Measurements from ENCODE around the gene ZSWIM1. TPM values are rescaled to one million over a fixed set of nuclear protein-coding genes. Genes with fewer than 3 reads are reported as not detected.

Gene ZSWIM1
- total RNA-seq, 1 donor from 2014 or later, result 9.6 TPM

DNA sequence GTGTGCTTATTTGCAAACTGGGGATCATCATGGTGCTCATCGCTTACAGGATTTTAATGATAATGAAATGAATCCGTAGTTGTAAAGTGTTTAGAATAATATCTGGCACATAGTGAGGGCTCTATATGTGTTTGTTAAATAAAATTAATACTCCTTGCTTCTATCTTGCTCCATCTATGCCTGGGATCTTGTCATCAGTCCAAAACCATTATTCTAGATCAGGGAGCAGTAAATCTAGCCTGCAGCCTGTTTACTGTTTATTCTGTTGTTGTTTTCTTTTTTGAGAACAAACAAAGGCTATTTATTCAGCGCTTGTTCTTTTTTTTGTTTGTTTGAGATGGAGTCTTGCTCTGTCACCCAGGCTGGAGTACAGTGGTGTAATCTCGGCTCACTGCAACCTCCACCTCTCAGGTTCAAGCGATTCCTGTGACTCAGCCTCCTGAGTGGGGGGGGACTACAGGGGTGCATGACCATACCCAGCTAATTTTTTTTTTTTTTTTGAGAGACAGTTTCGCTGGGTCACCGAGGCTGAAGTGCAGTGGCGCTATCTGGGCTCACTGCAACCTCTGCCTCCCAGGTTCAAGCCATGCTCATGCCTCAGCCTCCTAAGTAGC is 32.0 kb upstream of the ZSWIM1 start:
- Histone ChIP-seq H3K4me1 (no peaks in the 10 kb centered on the region), H3K27ac (no peak overlapping the region), H3K9me3 (no peaks in the 10 kb centered on the region), H3K27me3 (no peaks in the 10 kb centered on the region), H3K36me3 (peaks cover 64% of the 10 kb centered on the region), H3K4me3 (no peak overlapping the region)
- intact Hi-C loops (cut with DNase I), result no loop called here
- no peak for DNase-seq
- TF ChIP-seq, protein P1, sequence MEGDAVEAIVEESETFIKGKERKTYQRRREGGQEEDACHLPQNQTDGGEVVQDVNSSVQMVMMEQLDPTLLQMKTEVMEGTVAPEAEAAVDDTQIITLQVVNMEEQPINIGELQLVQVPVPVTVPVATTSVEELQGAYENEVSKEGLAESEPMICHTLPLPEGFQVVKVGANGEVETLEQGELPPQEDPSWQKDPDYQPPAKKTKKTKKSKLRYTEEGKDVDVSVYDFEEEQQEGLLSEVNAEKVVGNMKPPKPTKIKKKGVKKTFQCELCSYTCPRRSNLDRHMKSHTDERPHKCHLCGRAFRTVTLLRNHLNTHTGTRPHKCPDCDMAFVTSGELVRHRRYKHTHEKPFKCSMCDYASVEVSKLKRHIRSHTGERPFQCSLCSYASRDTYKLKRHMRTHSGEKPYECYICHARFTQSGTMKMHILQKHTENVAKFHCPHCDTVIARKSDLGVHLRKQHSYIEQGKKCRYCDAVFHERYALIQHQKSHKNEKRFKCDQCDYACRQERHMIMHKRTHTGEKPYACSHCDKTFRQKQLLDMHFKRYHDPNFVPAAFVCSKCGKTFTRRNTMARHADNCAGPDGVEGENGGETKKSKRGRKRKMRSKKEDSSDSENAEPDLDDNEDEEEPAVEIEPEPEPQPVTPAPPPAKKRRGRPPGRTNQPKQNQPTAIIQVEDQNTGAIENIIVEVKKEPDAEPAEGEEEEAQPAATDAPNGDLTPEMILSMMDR (IDR thresholded peaks at IDR 0.05), result no peak
- ATAC-seq, result no peak

DNA sequence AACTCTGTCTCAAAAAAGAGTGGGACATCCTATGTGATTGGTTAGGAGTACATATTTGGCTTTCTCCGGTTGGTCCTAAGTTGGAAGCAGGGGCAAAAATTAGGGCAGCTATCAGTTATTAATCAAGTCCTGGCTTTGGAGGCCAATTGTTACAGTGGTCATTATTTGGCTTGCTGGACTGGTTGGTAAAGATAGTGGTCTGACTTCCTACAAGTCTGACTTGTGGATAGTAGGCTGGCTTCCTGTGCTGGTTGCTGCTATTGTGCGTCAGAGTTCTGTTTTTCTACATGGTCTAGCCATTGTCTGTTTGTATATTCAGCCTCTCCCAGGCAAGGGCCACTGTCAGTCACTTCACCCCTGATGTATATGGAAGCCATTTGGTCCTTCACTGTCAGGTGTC is 30.8 kb upstream of the ZSWIM1 start:
- H3K4me1 ChIP-seq, result peaks cover 2% of the 10 kb centered on the region
- no peak for ATAC-seq
- DNase-seq, result no peak
- no peak overlapping the region for H3K27ac ChIP-seq
- peaks cover 52% of the 10 kb centered on the region for H3K36me3 ChIP-seq
- no peaks in the 10 kb centered on the region for H3K9me3 ChIP-seq
- TF ChIP-seq, protein P1 (IDR thresholded peaks at IDR 0.05), result no peak
- intact Hi-C loops (cut with DNase I), result no loop called here
- no peaks in the 10 kb centered on the region for H3K27me3 ChIP-seq
- H3K4me3 ChIP-seq, result no peak overlapping the region

DNA sequence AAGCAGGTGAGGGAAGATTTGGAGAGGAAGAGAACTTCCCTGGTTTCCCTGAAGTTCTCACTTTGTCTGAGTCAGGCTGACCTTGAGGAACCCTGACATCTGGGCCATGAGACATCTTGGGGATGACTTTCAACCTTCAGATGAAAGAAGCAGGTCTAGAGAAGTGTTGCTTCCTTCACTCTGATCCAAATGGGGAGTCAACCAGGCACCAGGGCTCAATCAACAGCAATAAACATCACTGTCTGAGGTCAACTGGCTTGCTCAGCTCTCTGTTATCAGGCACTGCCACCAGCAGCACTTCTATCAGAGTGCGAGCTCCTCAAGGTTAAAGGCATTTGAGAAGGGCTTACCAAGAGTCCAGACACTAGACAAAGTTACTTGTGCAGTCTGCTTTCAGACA is 30.1 kb upstream of the ZSWIM1 start:
- TF ChIP-seq, protein P1 (IDR thresholded peaks at IDR 0.05), result no peak

DNA sequence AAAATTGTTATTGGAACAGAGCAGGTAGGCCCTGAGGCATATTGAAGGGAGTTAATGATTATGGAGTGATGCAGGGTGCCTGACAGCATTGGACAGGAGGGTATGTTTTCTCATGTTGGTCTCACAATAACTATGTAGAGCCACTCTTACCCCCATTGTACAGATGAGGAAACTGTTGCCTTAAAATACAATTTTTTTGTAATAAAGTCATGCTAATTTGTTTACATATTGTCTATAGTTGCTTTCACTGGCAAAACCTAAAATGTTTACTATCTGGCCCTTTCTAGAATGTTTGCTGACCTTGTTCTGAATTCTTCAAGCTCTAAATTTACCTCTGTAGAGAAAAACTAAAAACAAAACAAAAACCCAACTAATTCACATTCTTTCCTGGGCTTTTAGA is 29.5 kb upstream of the ZSWIM1 start:
- Histone ChIP-seq H3K4me1 (peaks cover 14% of the 10 kb centered on the region), H3K27me3 (no peaks in the 10 kb centered on the region), H3K36me3 (peaks cover 39% of the 10 kb centered on the region), H3K27ac (no peak overlapping the region), H3K4me3 (no peak overlapping the region), H3K9me3 (no peaks in the 10 kb centered on the region)
- ATAC-seq, result no peak
- TF ChIP-seq, protein P1 (IDR thresholded peaks at IDR 0.05), result no peak
- DNase-seq, result no peak
- intact Hi-C loops (cut with DNase I), result no loop called here

More for the DNA sequence above, 30.1 kb upstream of the ZSWIM1 start:
- Histone ChIP-seq H3K36me3 (peaks cover 45% of the 10 kb centered on the region), H3K27me3 (no peaks in the 10 kb centered on the region), H3K27ac (no peak overlapping the region), H3K9me3 (no peaks in the 10 kb centered on the region), H3K4me1 (peaks cover 9% of the 10 kb centered on the region), H3K4me3 (no peak overlapping the region)
- DNase-seq (no peak), ATAC-seq (no peak)
- intact Hi-C loops (cut with DNase I), result no loop called here

GRCh38 chr20:45852326-45852725 is 28.7 kb upstream of the ZSWIM1 start:
- Histone ChIP-seq H3K36me3 (peaks cover 36% of the 10 kb centered on the region), H3K4me3 (no peak overlapping the region), H3K27me3 (no peaks in the 10 kb centered on the region), H3K4me1 (peaks cover 15% of the 10 kb centered on the region), H3K27ac (no peak overlapping the region), H3K9me3 (no peaks in the 10 kb centered on the region)
- intact Hi-C loops (cut with DNase I), result no loop called here
- no peak for DNase-seq
- TF ChIP-seq, protein P1 (IDR thresholded peaks at IDR 0.05), result no peak
- ATAC-seq, result no peak

- no peak overlapping the region for H3K4me3 ChIP-seq
- TF ChIP-seq, protein P1 (IDR thresholded peaks at IDR 0.05), result no peak
- intact Hi-C loops (cut with DNase I), result no loop called here
- no peaks in the 10 kb centered on the region for H3K27me3 ChIP-seq
- H3K9me3 ChIP-seq, result no peaks in the 10 kb centered on the region
- H3K27ac ChIP-seq, result no peak overlapping the region
- H3K4me1 ChIP-seq, result peaks cover 21% of the 10 kb centered on the region
- peaks cover 28% of the 10 kb centered on the region for H3K36me3 ChIP-seq
- ATAC-seq (no peak), DNase-seq (no peak)
Observed at GRCh38 chr20:45853484-45853883, 27.5 kb upstream of the ZSWIM1 start.
